Measurements from ENCODE around the gene GPR15LG. TPM values are rescaled to one million over a fixed set of nuclear protein-coding genes. Genes with fewer than 3 reads are reported as not detected.

GPR15LG gene
- total and polyA plus RNA-seq, 2 experiments from 2014 or later = 0.45 to 2.6 TPM

- Histone ChIP-seq H3K36me3 (replicated peaks; ENCODE audit: insufficient read depth, low read depth) (no peaks in the 10 kb centered on the region), H3K27me3 (no peaks in the 10 kb centered on the region), H3K4me3 (no peak overlapping the region), H3K79me2 (no peaks in the 10 kb centered on the region), H3K9me2 (replicated peaks; ENCODE audit: insufficient read depth) (no peaks in the 10 kb centered on the region), H4K20me1 (ENCODE audit: insufficient read depth, poor library complexity, severe bottlenecking) (no peaks in the 10 kb centered on the region), H2AFZ (no peak overlapping the region), H3K4me1 (ENCODE audit: insufficient read depth) (no peaks in the 10 kb centered on the region), H3K27ac (no peak overlapping the region), H3K9me3 (ENCODE audit: low read depth) (no peaks in the 10 kb centered on the region), H3K4me2 (no peak overlapping the region)
- no peak for DNase-seq (ENCODE audit: low spot score)
- TF ChIP-seq EZH2 (IDR thresholded peaks at IDR 0.05; ENCODE audit: borderline replicate concordance) (no peak), EZH2phosphoT487 (IDR thresholded peaks at IDR 0.05; ENCODE audit: low read depth, severe bottlenecking, unreplicated experiment) (no peak)
- TF ChIP-seq, protein P1, sequence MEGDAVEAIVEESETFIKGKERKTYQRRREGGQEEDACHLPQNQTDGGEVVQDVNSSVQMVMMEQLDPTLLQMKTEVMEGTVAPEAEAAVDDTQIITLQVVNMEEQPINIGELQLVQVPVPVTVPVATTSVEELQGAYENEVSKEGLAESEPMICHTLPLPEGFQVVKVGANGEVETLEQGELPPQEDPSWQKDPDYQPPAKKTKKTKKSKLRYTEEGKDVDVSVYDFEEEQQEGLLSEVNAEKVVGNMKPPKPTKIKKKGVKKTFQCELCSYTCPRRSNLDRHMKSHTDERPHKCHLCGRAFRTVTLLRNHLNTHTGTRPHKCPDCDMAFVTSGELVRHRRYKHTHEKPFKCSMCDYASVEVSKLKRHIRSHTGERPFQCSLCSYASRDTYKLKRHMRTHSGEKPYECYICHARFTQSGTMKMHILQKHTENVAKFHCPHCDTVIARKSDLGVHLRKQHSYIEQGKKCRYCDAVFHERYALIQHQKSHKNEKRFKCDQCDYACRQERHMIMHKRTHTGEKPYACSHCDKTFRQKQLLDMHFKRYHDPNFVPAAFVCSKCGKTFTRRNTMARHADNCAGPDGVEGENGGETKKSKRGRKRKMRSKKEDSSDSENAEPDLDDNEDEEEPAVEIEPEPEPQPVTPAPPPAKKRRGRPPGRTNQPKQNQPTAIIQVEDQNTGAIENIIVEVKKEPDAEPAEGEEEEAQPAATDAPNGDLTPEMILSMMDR (IDR thresholded peaks at IDR 0.05; ENCODE audit: poor library complexity) = no peak
- WGBS (ENCODE audit: low lambda C conversion rate, missing lambda C conversion rate) = 89% methylated on average over 2 of the region's 2 CpGs
These were observed 38.0 kb downstream of the GPR15LG start for GRCh38 chr10:84211566-84211965.

- DNase-seq (ENCODE audit: low spot score) = no peak
- WGBS (ENCODE audit: low lambda C conversion rate, missing lambda C conversion rate) = 74% methylated on average over 5 of the region's 5 CpGs
These were observed 38.4 kb downstream of the GPR15LG start for GRCh38 chr10:84212014-84212413.

DNA sequence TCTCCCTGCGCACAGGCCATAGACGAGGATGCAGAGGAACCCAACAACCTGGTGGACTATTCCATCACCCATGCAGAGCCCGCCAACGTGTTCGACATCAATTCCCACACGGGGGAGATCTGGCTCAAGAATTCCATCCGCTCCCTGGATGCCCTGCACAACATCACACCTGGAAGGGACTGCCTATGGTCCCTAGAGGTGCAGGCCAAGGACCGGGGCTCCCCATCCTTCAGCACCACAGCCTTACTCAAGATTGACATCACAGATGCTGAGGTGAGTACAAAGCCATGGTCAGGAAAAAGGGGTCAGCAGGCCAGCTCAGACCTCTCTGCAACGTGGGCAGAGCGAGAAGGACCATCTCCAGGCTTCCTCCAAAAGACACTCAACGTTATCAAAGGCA lies 39.5 kb downstream of the GPR15LG start:
- no peaks in the 10 kb centered on the region for H3K36me3 ChIP-seq (replicated peaks; ENCODE audit: insufficient read depth, low read depth)
- H3K4me1 ChIP-seq (ENCODE audit: insufficient read depth) = no peaks in the 10 kb centered on the region
- no peaks in the 10 kb centered on the region for H4K20me1 ChIP-seq (ENCODE audit: insufficient read depth, poor library complexity, severe bottlenecking)
- no peak overlapping the region for H3K27ac ChIP-seq
- H3K9me3 ChIP-seq (ENCODE audit: low read depth) = no peaks in the 10 kb centered on the region
- no peaks in the 10 kb centered on the region for H3K9me2 ChIP-seq (replicated peaks; ENCODE audit: insufficient read depth)
- no peaks in the 10 kb centered on the region for H3K79me2 ChIP-seq
- H3K4me3 ChIP-seq = no peak overlapping the region
- 96% methylated on average over 11 of the region's 11 CpGs for WGBS (ENCODE audit: low lambda C conversion rate, missing lambda C conversion rate)
- TF ChIP-seq EZH2 (IDR thresholded peaks at IDR 0.05; ENCODE audit: borderline replicate concordance) = no peak
- no peak for TF ChIP-seq EZH2phosphoT487 (IDR thresholded peaks at IDR 0.05; ENCODE audit: low read depth, severe bottlenecking, unreplicated experiment)
- TF ChIP-seq, protein P1 (IDR thresholded peaks at IDR 0.05; ENCODE audit: poor library complexity) = no peak
- DNase-seq (ENCODE audit: low spot score) = no peak
- H3K27me3 ChIP-seq = no peaks in the 10 kb centered on the region
- no peak overlapping the region for H3K4me2 ChIP-seq
- H2AFZ ChIP-seq = no peak overlapping the region

More at GRCh38 chr10:84212014-84212413, 38.4 kb downstream of the GPR15LG start:
- no peaks in the 10 kb centered on the region for H4K20me1 ChIP-seq (ENCODE audit: insufficient read depth, poor library complexity, severe bottlenecking)
- H3K27ac ChIP-seq = no peak overlapping the region
- H3K4me3 ChIP-seq = no peak overlapping the region
- no peak overlapping the region for H3K4me2 ChIP-seq
- H3K4me1 ChIP-seq (ENCODE audit: insufficient read depth) = no peaks in the 10 kb centered on the region
- no peak overlapping the region for H2AFZ ChIP-seq
- no peaks in the 10 kb centered on the region for H3K27me3 ChIP-seq
- TF ChIP-seq EZH2 (IDR thresholded peaks at IDR 0.05; ENCODE audit: borderline replicate concordance) = no peak
- TF ChIP-seq, protein P1 (IDR thresholded peaks at IDR 0.05; ENCODE audit: poor library complexity) = no peak
- TF ChIP-seq EZH2phosphoT487 (IDR thresholded peaks at IDR 0.05; ENCODE audit: low read depth, severe bottlenecking, unreplicated experiment) = no peak
- H3K36me3 ChIP-seq (replicated peaks; ENCODE audit: insufficient read depth, low read depth) = no peaks in the 10 kb centered on the region
- no peaks in the 10 kb centered on the region for H3K9me2 ChIP-seq (replicated peaks; ENCODE audit: insufficient read depth)
- no peaks in the 10 kb centered on the region for H3K9me3 ChIP-seq (ENCODE audit: low read depth)
- no peaks in the 10 kb centered on the region for H3K79me2 ChIP-seq
